IMR-90 (cell line): ENCODE measurements around the gene TMEM97. TPM values are rescaled to one million over a fixed set of nuclear protein-coding genes. Genes with fewer than 3 reads are reported as not detected.

Experiments used
- ATAC-seq: fragments of 200-7000 bp; cut with Tn5 transposase; 2 replicates; pipeline ENCODE4 v1.9.1; 2020; ENCODE audit warnings: low read depth, mild to moderate bottlenecking, moderate library complexity
- BruUV-seq: library from RNA; stranded (reverse); fragments of 400-500 nt; replicated peaks from 2 replicates; lab custom pipeline; 2021; lab: Mats Ljungman, UMichigan
- CTCF ChIA-PET: fragments of 300-600 bp; formaldehyde crosslinking; extraction: SDS; loops from one replicate; lab custom pipeline; 2021; ENCODE audit warnings: antibody characterized with exemption; lab: Yijun Ruan, JAX
- POLR2A ChIA-PET: fragments of 300-600 bp; sonication (Branson Sonifier 250); formaldehyde crosslinking; loops from one replicate; lab custom pipeline; 2022; ENCODE audit warnings: antibody characterized with exemption; ENCODE audit not compliant: unreplicated experiment; lab: Charles Lee
- DNase-seq: peaks from one replicate; pipeline ENCODE4 v3.0.0; 2013
- H2AFZ ChIP-seq: replicated peaks from 2 replicates; pipeline ENCODE3; 2013; ENCODE audit warnings: low read length, mild to moderate bottlenecking; ENCODE audit not compliant: poor library complexity
- H2AK5ac ChIP-seq: 2 replicates; pipeline ENCODE4 v1.6.1; 2013; ENCODE audit warnings: low read depth, low read length, inconsistent platforms
- H2AK9ac ChIP-seq: replicated peaks from 2 replicates; pipeline ENCODE3; 2013; ENCODE audit warnings: mild to moderate bottlenecking, low read depth, low read length, moderate library complexity; ENCODE audit not compliant: poor library complexity
- H2BK120ac ChIP-seq: 2 replicates; pipeline ENCODE4 v1.6.1; 2013; ENCODE audit warnings: low read depth, low read length, inconsistent platforms
- H2BK15ac ChIP-seq: 3 replicates; pipeline ENCODE4 v1.6.1; 2013; ENCODE audit warnings: low read depth, low read length, inconsistent platforms
- H2BK20ac ChIP-seq: 2 replicates; pipeline ENCODE4 v1.6.1; 2013; ENCODE audit warnings: low read depth, mild to moderate bottlenecking, inconsistent platforms, low read length, moderate library complexity
- H2BK5ac ChIP-seq: 2 replicates; pipeline ENCODE4 v1.6.1; 2013; ENCODE audit warnings: mild to moderate bottlenecking, low read depth, low read length, inconsistent platforms; ENCODE audit not compliant: poor library complexity, severe bottlenecking
- H3K14ac ChIP-seq: replicated peaks from 2 replicates; pipeline ENCODE4 v1.6.1; 2013; ENCODE audit warnings: low read depth, low read length, inconsistent platforms
- H3K18ac ChIP-seq: 2 replicates; pipeline ENCODE4 v1.6.1; 2013; ENCODE audit warnings: low read depth, low read length, control low read depth
- H3K23ac ChIP-seq: 2 replicates; pipeline ENCODE4 v1.6.1; 2013; ENCODE audit warnings: low read depth, low read length, inconsistent platforms
- H3K27ac ChIP-seq: 2 replicates; pipeline ENCODE4 v1.5.1; 2013; ENCODE audit warnings: mild to moderate bottlenecking, control low read depth, low read length; ENCODE audit not compliant: insufficient read depth
- H3K27me3 ChIP-seq: 2 replicates; pipeline ENCODE4 v1.6.1; 2013; ENCODE audit warnings: low read length; ENCODE audit not compliant: control insufficient read depth, insufficient read depth
- H3K36me3 ChIP-seq: 2 replicates; pipeline ENCODE4 v1.6.1; 2013; ENCODE audit warnings: low read length, mixed read lengths; ENCODE audit not compliant: control insufficient read depth, insufficient read depth
- H3K4ac ChIP-seq: 2 replicates; pipeline ENCODE4 v1.6.1; 2013; ENCODE audit warnings: low read depth, low read length, inconsistent platforms
- H3K4me1 ChIP-seq: 2 replicates; pipeline ENCODE4 v1.6.1; 2013; ENCODE audit warnings: low read length, mixed read lengths; ENCODE audit not compliant: control insufficient read depth, insufficient read depth
- H3K4me2 ChIP-seq: 2 replicates; pipeline ENCODE4 v1.6.1; 2013; ENCODE audit warnings: low read depth, mild to moderate bottlenecking, control low read depth, low read length, moderate library complexity
- H3K4me3 ChIP-seq: 2 replicates; pipeline ENCODE4 v1.5.1; 2013; ENCODE audit warnings: low read depth, mild to moderate bottlenecking, control low read depth, low read length, moderate library complexity; ENCODE audit not compliant: insufficient read depth
- H3K56ac ChIP-seq: 2 replicates; pipeline ENCODE4 v1.6.1; 2013; ENCODE audit warnings: low read length, inconsistent platforms; ENCODE audit not compliant: insufficient read depth; ENCODE audit errors: extremely low read depth
- H3K79me1 ChIP-seq, 2 experiments: 2 replicates each; pipeline ENCODE4 v1.6.1; 2013; ENCODE audit warnings: low read length in 2 of 2, inconsistent platforms in 1 of 2, low read depth in 1 of 2
- H3K9ac ChIP-seq: 2 replicates; pipeline ENCODE4 v1.6.1; 2013; ENCODE audit warnings: low read depth, low read length, control low read depth
- H3K9me1 ChIP-seq: 2 replicates; pipeline ENCODE4 v1.6.1; 2013; ENCODE audit warnings: low read length, inconsistent platforms; ENCODE audit not compliant: insufficient read depth
- H3K9me3 ChIP-seq: 2 replicates; pipeline ENCODE4 v1.6.1; 2013; ENCODE audit warnings: low read length; ENCODE audit not compliant: control insufficient read depth, insufficient read depth
- H4K20me1 ChIP-seq: 2 replicates; pipeline ENCODE4 v1.6.1; 2013; ENCODE audit warnings: low read length, inconsistent platforms; ENCODE audit not compliant: insufficient read depth
- H4K5ac ChIP-seq: 2 replicates; pipeline ENCODE4 v1.6.1; 2013; ENCODE audit warnings: mild to moderate bottlenecking, low read depth, low read length, control low read depth
- H4K8ac ChIP-seq, 2 experiments: 2 replicates each; pipeline ENCODE4 v1.6.1; 2013; ENCODE audit warnings: low read depth in 2 of 2, low read length in 2 of 2, control low read depth in 1 of 2, inconsistent platforms in 1 of 2
- H4K91ac ChIP-seq: 2 replicates; pipeline ENCODE4 v1.6.1; 2013; ENCODE audit warnings: low read depth, low read length, inconsistent platforms; ENCODE audit not compliant: insufficient read depth
- BHLHE40 ChIP-seq: fragments of 150-350 bp; IDR thresholded peaks from 2 replicates; pipeline ENCODE4 v1.6.1; 2016; ENCODE audit warnings: mild to moderate bottlenecking, low read depth, low read length
- CEBPB ChIP-seq: IDR thresholded peaks from 2 replicates; pipeline ENCODE4 v1.6.1; 2012; ENCODE audit warnings: low read depth, low read length, improper control_type of control experiment
- CHD1 ChIP-seq: IDR thresholded peaks from 2 replicates; pipeline ENCODE4 v1.6.1; 2012; ENCODE audit warnings: low read depth, low read length, improper control_type of control experiment
- CTCF ChIP-seq: conservative IDR thresholded peaks from 2 replicates; pipeline ENCODE4 v1.5.1; 2012; ENCODE audit warnings: mild to moderate bottlenecking, low read depth, low read length, improper control_type of control experiment
- FOS ChIP-seq: fragments of 150-350 bp; IDR thresholded peaks from 2 replicates; pipeline ENCODE4 v1.6.1; 2016; ENCODE audit warnings: low read depth, low read length
- MAFK ChIP-seq: IDR thresholded peaks from 2 replicates; pipeline ENCODE4 v1.6.1; 2012; ENCODE audit warnings: low read depth, low read length, improper control_type of control experiment
- MAZ ChIP-seq: IDR thresholded peaks from 2 replicates; pipeline ENCODE4 v1.6.1; 2012; ENCODE audit warnings: low read depth, mild to moderate bottlenecking, low read length, improper control_type of control experiment, moderate library complexity, borderline replicate concordance
- NFE2L2 ChIP-seq: fragments of 150-350 bp; IDR thresholded peaks from 2 replicates; pipeline ENCODE4 v1.6.1; 2016; ENCODE audit warnings: low read depth, mild to moderate bottlenecking, low read length
- POLR2A ChIP-seq: IDR thresholded peaks from 2 replicates; pipeline ENCODE4 v1.6.1; 2012; ENCODE audit warnings: mild to moderate bottlenecking, low read depth, low read length
- RAD21 ChIP-seq: IDR thresholded peaks from 2 replicates; pipeline ENCODE4 v1.6.1; 2012; ENCODE audit warnings: low read length, improper control_type of control experiment
- RCOR1 ChIP-seq: IDR thresholded peaks from 2 replicates; pipeline ENCODE4 v1.6.1; 2012; ENCODE audit warnings: mild to moderate bottlenecking, low read length, improper control_type of control experiment; ENCODE audit not compliant: insufficient replicate concordance
- RFX5 ChIP-seq: IDR thresholded peaks from 2 replicates; pipeline ENCODE4 v1.8.0; 2012; ENCODE audit warnings: low read depth, mild to moderate bottlenecking, low read length, moderate library complexity
- SMC3 ChIP-seq: fragments of 150-350 bp; IDR thresholded peaks from 2 replicates; pipeline ENCODE4 v1.6.1; 2016; ENCODE audit warnings: low read depth, mild to moderate bottlenecking, antibody characterized with exemption, low read length, moderate library complexity
- WGBS, 2 experiments: methylation state at CpG; one replicate each; pipeline versions ENCODE4 v1.1.5 to v1.1.7; 2013; ENCODE audit warnings: missing lambda C conversion rate in 2 of 2; ENCODE audit not compliant: insufficient read length in 1 of 2; ENCODE audit errors: extremely low coverage in 2 of 2; 5-methylcytosine and 5-hydroxymethylcytosine counted together
- dilution Hi-C: fragments of 300-500 bp; cut with HindIII; formaldehyde crosslinking; loops from one replicate; pipeline ENCODE4 v1.14.3; 2018; ENCODE audit warnings: low sequenced_read_pairs; ENCODE audit not compliant: unreplicated experiment
- in situ Hi-C: fragments of 300-500 bp; cut with MboI; formaldehyde crosslinking; loops from 3 replicates; pipeline ENCODE4 v1.14.3; 2019; ENCODE audit warnings: low sequenced_read_pairs, inconsistent platforms, mixed read lengths
- intact Hi-C: fragments of 100-400 bp; cut with micrococcal nuclease; formaldehyde crosslinking; loops from 2 replicates; pipeline ENCODE4 v1.10.0; 2022
- polyA plus RNA-seq, 3 experiments: library from polyadenylated mRNA; depleted of rRNA; stranded (reverse); fragments of >200 nt; gene quantifications; 2 replicates each; pipeline ENCODE4 v1.2.3, GENCODE V29; 2012; ENCODE audit warnings: low replicate concordance in 1 of 3
- total RNA-seq: library from RNA; depleted of rRNA; stranded (reverse); fragments of >200 nt; gene quantifications from 2 replicates; pipeline ENCODE4 v1.2.3, GENCODE V29; 2012
- TF ChIP-seq, protein P1 (sequence below): fragments of 150-350 bp; IDR thresholded peaks from 2 replicates; pipeline ENCODE4 v1.6.1; 2017; ENCODE audit warnings: mild to moderate bottlenecking, antibody characterized with exemption, low read length, low read depth
- TF ChIP-seq, protein P2 (sequence below): fragments of 150-350 bp; IDR thresholded peaks from 2 replicates; pipeline ENCODE4 v1.6.1; 2016; ENCODE audit warnings: low read depth, mild to moderate bottlenecking, low read length, moderate library complexity, borderline replicate concordance

The TMEM97 gene
- total and polyA plus RNA-seq, 2 of the 4 experiments (the other 2 are of a cell fraction) = 12.3 to 21.3 TPM

DNA sequence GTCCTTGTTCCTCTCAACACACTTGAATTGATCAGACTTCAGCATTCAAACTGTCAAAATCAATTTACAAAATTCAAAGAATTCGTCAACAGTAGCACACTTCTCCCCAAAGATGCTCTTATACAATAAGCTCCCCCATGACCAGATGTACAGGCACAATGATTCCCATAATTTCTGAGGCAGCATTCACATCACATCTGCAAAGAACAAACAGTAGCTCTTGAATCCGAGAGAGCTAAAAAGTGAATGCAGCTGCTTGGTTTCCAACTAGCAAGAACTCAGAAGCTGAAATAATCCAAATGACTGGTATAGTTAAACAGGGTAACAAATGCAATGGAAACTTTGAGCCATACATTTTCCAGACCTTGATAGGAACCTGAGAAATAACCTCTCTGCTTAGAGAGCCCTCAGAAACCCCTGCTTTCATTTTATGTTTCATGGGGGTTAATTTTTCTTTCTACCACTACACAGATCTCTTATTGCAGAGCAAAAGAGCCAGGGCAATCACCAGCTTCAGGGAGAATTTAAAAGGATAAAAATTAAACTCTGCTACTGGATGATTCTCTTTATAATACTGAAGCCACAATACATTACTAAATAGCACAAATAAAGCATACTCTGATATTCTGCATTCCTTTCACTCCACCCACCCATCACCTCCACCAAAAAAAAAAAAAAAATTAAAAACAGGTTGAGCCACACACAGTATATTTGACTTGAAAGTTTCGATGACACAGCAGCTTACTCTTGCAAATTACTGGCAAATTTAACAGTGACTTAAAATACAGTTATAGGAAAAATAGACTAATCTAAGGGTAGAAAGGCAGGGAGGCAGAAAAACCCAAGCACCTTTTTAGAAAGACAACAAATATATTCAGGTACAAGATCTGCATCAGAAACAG lies 23.1 kb upstream of the TMEM97 start:
- H2AFZ ChIP-seq = no peak overlapping the region
- no peak overlapping the region for H3K4me3 ChIP-seq
- intact Hi-C loops = no loop called here
- H3K4me1 ChIP-seq = no peaks in the 10 kb centered on the region
- no peak overlapping the region for H4K5ac ChIP-seq
- H3K9ac ChIP-seq = no peak overlapping the region
- H4K8ac ChIP-seq = no peak overlapping the region
- no peak overlapping the region for H2BK120ac ChIP-seq
- no peak overlapping the region for H2BK20ac ChIP-seq
- DNase-seq (no peak), ATAC-seq (no peak)
- no peak overlapping the region for H3K4ac ChIP-seq
- no peak overlapping the region for H4K91ac ChIP-seq
- H2AK5ac ChIP-seq = no peak overlapping the region
- H2AK9ac ChIP-seq = no peak overlapping the region
- H3K18ac ChIP-seq = no peak overlapping the region
- no TSS peak for BruUV-seq
- H3K36me3 ChIP-seq = no peaks in the 10 kb centered on the region
- H2BK5ac ChIP-seq = no peak overlapping the region
- in situ Hi-C loops = no loop called here
- no peaks in the 10 kb centered on the region for H4K20me1 ChIP-seq
- H3K56ac ChIP-seq = no peak overlapping the region
- no peak overlapping the region for H2BK15ac ChIP-seq
- H3K23ac ChIP-seq = no peak overlapping the region
- no peak overlapping the region for H3K14ac ChIP-seq
- H3K79me1 ChIP-seq = no peaks in the 10 kb centered on the region
- ChIA-PET POLR2A (no interaction called here), CTCF (no interaction called here)
- no peak overlapping the region for H3K4me2 ChIP-seq
- 65% methylated on average over 2 of the region's 3 CpGs; no CpG with 5 or more reads in 1 of the 2 experiments for WGBS, 2 experiments
- no peak overlapping the region for H3K27ac ChIP-seq
- H3K9me3 ChIP-seq = no peaks in the 10 kb centered on the region
- dilution Hi-C loops = no loop called here
- no peaks in the 10 kb centered on the region for H3K9me1 ChIP-seq
- peaks cover 8% of the 10 kb centered on the region for H3K27me3 ChIP-seq
- no peak for TF ChIP-seq RCOR1
- TF ChIP-seq BHLHE40 = no peak
- TF ChIP-seq SMC3 = no peak
- no peak for TF ChIP-seq POLR2A
- no peak for TF ChIP-seq RAD21
- no peak for TF ChIP-seq FOS
- no peak for TF ChIP-seq MAFK
- TF ChIP-seq, protein P1, sequence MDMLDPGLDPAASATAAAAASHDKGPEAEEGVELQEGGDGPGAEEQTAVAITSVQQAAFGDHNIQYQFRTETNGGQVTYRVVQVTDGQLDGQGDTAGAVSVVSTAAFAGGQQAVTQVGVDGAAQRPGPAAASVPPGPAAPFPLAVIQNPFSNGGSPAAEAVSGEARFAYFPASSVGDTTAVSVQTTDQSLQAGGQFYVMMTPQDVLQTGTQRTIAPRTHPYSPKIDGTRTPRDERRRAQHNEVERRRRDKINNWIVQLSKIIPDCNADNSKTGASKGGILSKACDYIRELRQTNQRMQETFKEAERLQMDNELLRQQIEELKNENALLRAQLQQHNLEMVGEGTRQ = no peak
- no peak for TF ChIP-seq CTCF
- TF ChIP-seq NFE2L2 = no peak
- TF ChIP-seq, protein P2, sequence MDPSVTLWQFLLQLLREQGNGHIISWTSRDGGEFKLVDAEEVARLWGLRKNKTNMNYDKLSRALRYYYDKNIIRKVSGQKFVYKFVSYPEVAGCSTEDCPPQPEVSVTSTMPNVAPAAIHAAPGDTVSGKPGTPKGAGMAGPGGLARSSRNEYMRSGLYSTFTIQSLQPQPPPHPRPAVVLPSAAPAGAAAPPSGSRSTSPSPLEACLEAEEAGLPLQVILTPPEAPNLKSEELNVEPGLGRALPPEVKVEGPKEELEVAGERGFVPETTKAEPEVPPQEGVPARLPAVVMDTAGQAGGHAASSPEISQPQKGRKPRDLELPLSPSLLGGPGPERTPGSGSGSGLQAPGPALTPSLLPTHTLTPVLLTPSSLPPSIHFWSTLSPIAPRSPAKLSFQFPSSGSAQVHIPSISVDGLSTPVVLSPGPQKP = no peak
- TF ChIP-seq CHD1 = no peak
- no peak for TF ChIP-seq CEBPB
- no peak for TF ChIP-seq MAZ
- TF ChIP-seq RFX5 = no peak
